Trophoblast cell (in vitro differentiated cells and primary cell): Measurements from ENCODE around the gene BBS9.

Experiments
- DNase-seq, 2 donors: peaks; one replicate each; pipeline ENCODE4 v3.0.0-alpha.2; 2016
- H2AFZ ChIP-seq: 2 replicates; pipeline ENCODE4 v1.6.1; 2013; ENCODE audit warnings: low read length, moderate library complexity, mild to moderate bottlenecking; ENCODE audit not compliant: insufficient read depth, poor library complexity
- H2AK5ac ChIP-seq: 2 replicates; pipeline ENCODE4 v1.6.1; 2013; ENCODE audit warnings: mild to moderate bottlenecking, low read length
- H2BK120ac ChIP-seq: 2 replicates; pipeline ENCODE4 v1.6.1; 2013; ENCODE audit warnings: low read length, mild to moderate bottlenecking, moderate library complexity; ENCODE audit not compliant: insufficient read depth, poor library complexity
- H2BK12ac ChIP-seq: 2 replicates; pipeline ENCODE4 v1.6.1; 2013; ENCODE audit warnings: mild to moderate bottlenecking, low read length, moderate library complexity
- H2BK5ac ChIP-seq: 2 replicates; pipeline ENCODE4 v1.6.1; 2013; ENCODE audit warnings: low read length, low read depth, moderate library complexity, mild to moderate bottlenecking; ENCODE audit not compliant: poor library complexity
- H3K14ac ChIP-seq: 2 replicates; pipeline ENCODE4 v1.6.1; 2013; ENCODE audit warnings: mild to moderate bottlenecking, low read length
- H3K18ac ChIP-seq: 2 replicates; pipeline ENCODE4 v1.6.1; 2013; ENCODE audit warnings: mild to moderate bottlenecking, low read length
- H3K23ac ChIP-seq: 2 replicates; pipeline ENCODE4 v1.6.1; 2013; ENCODE audit warnings: low read length
- H3K27ac ChIP-seq: 2 replicates; pipeline ENCODE4 v1.5.1; 2013; ENCODE audit warnings: low read depth, mild to moderate bottlenecking, inconsistent platforms, low read length, moderate library complexity
- H3K27me3 ChIP-seq: 2 replicates; pipeline ENCODE4 v1.6.1; 2013; ENCODE audit warnings: inconsistent platforms, mild to moderate bottlenecking, low read length, moderate library complexity; ENCODE audit not compliant: insufficient read depth
- H3K36me3 ChIP-seq, 2 experiments: 1 replicate in 1 of 2; 2 replicates in 1 of 2; pipeline ENCODE4 v1.6.1; 2013; ENCODE audit warnings: low read length in 2 of 2, mild to moderate bottlenecking in 2 of 2, moderate library complexity in 1 of 2; ENCODE audit not compliant: insufficient read depth in 2 of 2, control insufficient read depth in 1 of 2
- H3K4ac ChIP-seq: 2 replicates; pipeline ENCODE4 v1.6.1; 2013; ENCODE audit warnings: low read depth, mild to moderate bottlenecking, low read length, moderate library complexity
- H3K4me1 ChIP-seq, 2 experiments: 1 replicate in 1 of 2; 2 replicates in 1 of 2; pipeline ENCODE4 v1.6.1; 2013; ENCODE audit warnings: low read length in 2 of 2, mild to moderate bottlenecking in 2 of 2, moderate library complexity in 1 of 2; ENCODE audit not compliant: insufficient read depth in 2 of 2, control insufficient read depth in 1 of 2
- H3K4me2 ChIP-seq: 2 replicates; pipeline ENCODE4 v1.6.1; 2013; ENCODE audit warnings: inconsistent platforms, mild to moderate bottlenecking, low read length, moderate library complexity
- H3K4me3 ChIP-seq: 2 replicates; pipeline ENCODE4 v1.5.1; 2013; ENCODE audit warnings: mild to moderate bottlenecking, low read depth, low read length, inconsistent platforms
- H3K79me1 ChIP-seq: one replicate; pipeline ENCODE4 v1.6.1; 2013; ENCODE audit warnings: low read length
- H3K79me2 ChIP-seq: 2 replicates; pipeline ENCODE4 v1.6.1; 2013; ENCODE audit warnings: low read length, mild to moderate bottlenecking; ENCODE audit not compliant: control insufficient read depth, insufficient read depth, poor library complexity
- H3K9ac ChIP-seq: 2 replicates; pipeline ENCODE4 v1.6.1; 2013; ENCODE audit warnings: mild to moderate bottlenecking, low read length
- H3K9me3 ChIP-seq: 2 replicates; pipeline ENCODE4 v1.6.1; 2013; ENCODE audit warnings: low read depth, mild to moderate bottlenecking, control low read depth, inconsistent platforms, low read length; ENCODE audit not compliant: insufficient read depth
- H4K12ac ChIP-seq: 2 replicates; pipeline ENCODE4 v1.6.1; 2013; ENCODE audit warnings: low read depth, mild to moderate bottlenecking, low read length, moderate library complexity
- H4K8ac ChIP-seq: 2 replicates; pipeline ENCODE4 v1.6.1; 2013; ENCODE audit warnings: low read depth, mild to moderate bottlenecking, low read length, moderate library complexity
- H4K91ac ChIP-seq: one replicate; pipeline ENCODE4 v1.6.1; 2013; ENCODE audit warnings: low read depth, mild to moderate bottlenecking, low read length, moderate library complexity
- WGBS: extraction: QIAGEN DNeasy Blood & Tissue Kit; methylation state at CpG from one replicate; pipeline ENCODE4 v1.1.7; 2013; ENCODE audit warnings: missing lambda C conversion rate; ENCODE audit not compliant: insufficient read length, insufficient coverage; ENCODE audit errors: extremely low coverage; 5-methylcytosine and 5-hydroxymethylcytosine counted together

Gene BBS9

DNA sequence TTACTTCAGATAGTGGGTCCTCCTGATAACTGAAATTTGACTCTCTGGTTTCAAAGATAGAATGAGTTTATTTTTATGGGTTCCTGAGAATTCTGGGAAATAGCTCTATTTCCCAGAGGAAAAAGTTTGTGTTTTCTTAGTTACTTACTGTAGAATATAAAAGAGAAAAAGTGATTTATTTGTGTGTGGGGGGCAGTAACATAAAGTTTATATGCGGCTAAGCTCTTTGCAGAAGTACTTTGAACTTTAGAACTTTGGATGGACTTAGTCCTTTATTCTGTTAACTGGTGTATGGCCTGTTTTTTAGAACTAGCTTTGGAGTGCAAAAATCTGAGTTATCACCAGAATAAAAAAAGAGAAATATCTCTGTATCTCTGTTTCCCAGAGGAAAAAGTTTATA lies 157.1 kb downstream of the BBS9 start:
- no peak overlapping the region for H3K27ac ChIP-seq
- no peaks in the 10 kb centered on the region for H3K9me3 ChIP-seq
- no peaks in the 10 kb centered on the region for H3K27me3 ChIP-seq
- H2BK120ac ChIP-seq, result no peak overlapping the region
- no peaks in the 10 kb centered on the region for H3K79me1 ChIP-seq
- no peak overlapping the region for H3K4me2 ChIP-seq
- DNase-seq, result no peak
- H4K8ac ChIP-seq, result no peak overlapping the region
- H3K9ac ChIP-seq, result no peak overlapping the region
- no peak overlapping the region for H2AK5ac ChIP-seq
- no peak overlapping the region for H3K23ac ChIP-seq
- no peak overlapping the region for H2BK12ac ChIP-seq
- no peak overlapping the region for H4K12ac ChIP-seq
- H2BK5ac ChIP-seq, result no peak overlapping the region
- H3K4me1 ChIP-seq, result no peaks in the 10 kb centered on the region
- H3K18ac ChIP-seq, result no peak overlapping the region
- H2AFZ ChIP-seq, result no peak overlapping the region
- H3K4ac ChIP-seq, result no peak overlapping the region
- no peak overlapping the region for H3K14ac ChIP-seq
- WGBS, result no CpG with 5 or more reads among the region's 1 CpG
- no peak overlapping the region for H3K4me3 ChIP-seq
- H4K91ac ChIP-seq, result no peak overlapping the region
- H3K36me3 ChIP-seq, result peaks cover 0 to 2% of the 10 kb centered on the region in 2 experiments
- no peaks in the 10 kb centered on the region for H3K79me2 ChIP-seq

DNA sequence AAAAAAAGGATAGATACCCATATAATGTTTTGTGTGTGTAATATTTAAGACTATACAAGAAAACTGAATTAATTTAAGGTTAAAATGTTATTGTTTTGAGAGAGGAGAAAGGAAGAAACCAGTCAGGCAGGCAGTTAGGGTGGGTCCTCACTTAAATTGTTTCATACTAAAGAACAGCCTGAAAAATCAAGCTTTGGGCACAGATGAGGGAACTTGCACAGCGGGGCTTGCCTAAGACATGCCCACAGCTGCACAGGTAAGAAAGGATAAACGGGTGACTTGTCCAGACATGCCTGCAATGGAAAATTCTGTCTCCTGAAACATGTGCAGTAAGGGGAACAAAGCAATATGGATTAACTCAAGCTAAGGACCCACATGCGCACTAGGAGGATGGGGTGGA lies 158.4 kb downstream of the BBS9 start:
- H2BK5ac ChIP-seq, result peak overlapping the region; percentile 6
- no peak for DNase-seq
- no peak overlapping the region for H4K91ac ChIP-seq
- no peak overlapping the region for H2BK120ac ChIP-seq
- no peaks in the 10 kb centered on the region for H3K79me1 ChIP-seq
- no CpG with 5 or more reads among the region's 3 CpGs for WGBS
- no peak overlapping the region for H4K8ac ChIP-seq
- no peaks in the 10 kb centered on the region for H3K79me2 ChIP-seq
- no peak overlapping the region for H3K18ac ChIP-seq
- H3K4me2 ChIP-seq, result no peak overlapping the region
- H3K27ac ChIP-seq, result no peak overlapping the region
- no peaks in the 10 kb centered on the region for H3K9me3 ChIP-seq
- H4K12ac ChIP-seq, result no peak overlapping the region
- no peak overlapping the region for H3K9ac ChIP-seq
- H3K4ac ChIP-seq, result no peak overlapping the region
- H2BK12ac ChIP-seq, result no peak overlapping the region
- no peak overlapping the region for H2AFZ ChIP-seq
- no peak overlapping the region for H2AK5ac ChIP-seq
- no peak overlapping the region for H3K23ac ChIP-seq
- H3K4me3 ChIP-seq, result no peak overlapping the region
- H3K27me3 ChIP-seq, result no peaks in the 10 kb centered on the region
- no peaks in the 10 kb centered on the region for H3K4me1 ChIP-seq
- peaks cover 0 to 2% of the 10 kb centered on the region in 2 experiments for H3K36me3 ChIP-seq
- H3K14ac ChIP-seq, result no peak overlapping the region

DNA sequence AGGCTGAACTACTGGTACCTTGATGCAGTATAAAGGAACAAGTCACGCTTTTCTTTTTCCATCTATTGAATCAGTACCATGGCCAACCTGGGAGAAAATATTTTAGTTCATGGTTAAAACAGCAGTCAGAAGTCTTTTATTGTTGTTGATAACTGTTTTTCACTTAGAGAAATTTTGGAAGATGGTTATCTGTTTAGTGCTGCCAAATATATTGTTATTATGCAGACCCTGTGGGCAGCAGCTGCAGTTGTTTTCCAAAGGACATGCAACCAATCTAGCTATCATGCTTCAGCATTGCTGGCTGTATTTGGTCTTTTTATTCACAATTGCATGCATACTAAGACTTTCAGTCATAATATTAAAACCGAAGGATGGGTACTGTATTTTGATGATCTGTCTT lies 169.5 kb downstream of the BBS9 start:
- no peak overlapping the region for H3K4me3 ChIP-seq
- no peak overlapping the region for H4K8ac ChIP-seq
- WGBS, result no CpG with 5 or more reads among the region's 2 CpGs
- H2AK5ac ChIP-seq, result no peak overlapping the region
- no peaks in the 10 kb centered on the region for H3K4me1 ChIP-seq
- H3K9ac ChIP-seq, result no peak overlapping the region
- H2BK120ac ChIP-seq, result no peak overlapping the region
- no peak overlapping the region for H4K91ac ChIP-seq
- no peak overlapping the region for H3K4me2 ChIP-seq
- H2AFZ ChIP-seq, result no peak overlapping the region
- H3K27me3 ChIP-seq, result no peaks in the 10 kb centered on the region
- H4K12ac ChIP-seq, result no peak overlapping the region
- H3K79me2 ChIP-seq, result no peaks in the 10 kb centered on the region
- no peak for DNase-seq
- H2BK5ac ChIP-seq, result no peak overlapping the region
- no peak overlapping the region for H3K18ac ChIP-seq
- H2BK12ac ChIP-seq, result no peak overlapping the region
- H3K14ac ChIP-seq, result no peak overlapping the region
- no peaks in the 10 kb centered on the region for H3K79me1 ChIP-seq
- no peak overlapping the region for H3K23ac ChIP-seq
- no peak overlapping the region for H3K4ac ChIP-seq
- no peaks in the 10 kb centered on the region for H3K36me3 ChIP-seq
- no peak overlapping the region for H3K27ac ChIP-seq
- peaks cover 4% of the 10 kb centered on the region for H3K9me3 ChIP-seq

DNA sequence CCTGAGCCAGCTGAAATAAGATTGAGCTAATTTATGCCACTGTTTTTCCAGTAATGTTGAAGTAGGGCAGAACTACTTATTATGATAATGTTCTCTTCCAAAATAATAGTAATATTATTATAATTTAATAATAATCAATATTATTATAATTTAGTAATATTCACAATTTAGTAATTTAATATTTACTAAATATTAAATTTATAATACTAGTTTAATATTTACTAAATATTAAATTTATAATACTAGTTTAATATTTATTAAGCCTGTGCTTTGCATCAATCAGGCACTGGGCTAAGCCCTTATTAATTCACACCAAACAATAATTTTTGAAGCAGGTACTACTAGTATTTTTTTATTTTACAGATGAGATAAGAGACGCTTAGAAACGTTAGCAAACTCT lies 170.1 kb downstream of the BBS9 start:
- no peak overlapping the region for H3K4ac ChIP-seq
- no peak overlapping the region for H2BK12ac ChIP-seq
- no peak overlapping the region for H2BK120ac ChIP-seq
- H3K4me3 ChIP-seq, result no peak overlapping the region
- H3K36me3 ChIP-seq, result no peaks in the 10 kb centered on the region
- H3K27ac ChIP-seq, result no peak overlapping the region
- no peak overlapping the region for H3K14ac ChIP-seq
- no peaks in the 10 kb centered on the region for H3K4me1 ChIP-seq
- H3K9me3 ChIP-seq, result peaks cover 6% of the 10 kb centered on the region
- H3K27me3 ChIP-seq, result no peaks in the 10 kb centered on the region
- no peak overlapping the region for H3K9ac ChIP-seq
- no peak overlapping the region for H3K4me2 ChIP-seq
- DNase-seq, result no peak
- no peak overlapping the region for H2AFZ ChIP-seq
- H2AK5ac ChIP-seq, result no peak overlapping the region
- H3K79me1 ChIP-seq, result no peaks in the 10 kb centered on the region
- H3K23ac ChIP-seq, result no peak overlapping the region
- H4K12ac ChIP-seq, result no peak overlapping the region
- H4K8ac ChIP-seq, result no peak overlapping the region
- H4K91ac ChIP-seq, result no peak overlapping the region
- no peaks in the 10 kb centered on the region for H3K79me2 ChIP-seq
- H2BK5ac ChIP-seq, result no peak overlapping the region
- WGBS, result no CpG with 5 or more reads among the region's 2 CpGs
- H3K18ac ChIP-seq, result no peak overlapping the region
